Measurements from ENCODE around the gene COL5A1.

DNA sequence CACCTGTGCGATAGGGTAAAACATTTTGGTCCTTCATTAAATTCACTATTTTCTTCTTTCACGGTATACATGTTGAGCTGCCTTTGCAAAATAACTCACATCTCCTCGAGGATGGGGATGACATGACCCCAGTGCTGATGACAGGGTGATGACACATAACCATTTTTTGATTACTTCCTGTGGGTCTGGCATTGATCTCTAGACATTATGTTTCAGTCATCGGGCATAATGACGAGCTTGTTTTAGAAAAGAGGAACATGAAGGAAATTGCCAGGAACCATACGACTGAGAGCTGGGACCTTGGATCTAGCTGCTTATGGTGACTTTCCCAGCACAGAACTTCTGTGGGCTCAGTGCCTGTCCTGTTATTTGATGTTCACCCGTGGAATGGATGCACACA lies 25.2 kb downstream of the COL5A1 start:
- TF ChIP-seq, protein P1, sequence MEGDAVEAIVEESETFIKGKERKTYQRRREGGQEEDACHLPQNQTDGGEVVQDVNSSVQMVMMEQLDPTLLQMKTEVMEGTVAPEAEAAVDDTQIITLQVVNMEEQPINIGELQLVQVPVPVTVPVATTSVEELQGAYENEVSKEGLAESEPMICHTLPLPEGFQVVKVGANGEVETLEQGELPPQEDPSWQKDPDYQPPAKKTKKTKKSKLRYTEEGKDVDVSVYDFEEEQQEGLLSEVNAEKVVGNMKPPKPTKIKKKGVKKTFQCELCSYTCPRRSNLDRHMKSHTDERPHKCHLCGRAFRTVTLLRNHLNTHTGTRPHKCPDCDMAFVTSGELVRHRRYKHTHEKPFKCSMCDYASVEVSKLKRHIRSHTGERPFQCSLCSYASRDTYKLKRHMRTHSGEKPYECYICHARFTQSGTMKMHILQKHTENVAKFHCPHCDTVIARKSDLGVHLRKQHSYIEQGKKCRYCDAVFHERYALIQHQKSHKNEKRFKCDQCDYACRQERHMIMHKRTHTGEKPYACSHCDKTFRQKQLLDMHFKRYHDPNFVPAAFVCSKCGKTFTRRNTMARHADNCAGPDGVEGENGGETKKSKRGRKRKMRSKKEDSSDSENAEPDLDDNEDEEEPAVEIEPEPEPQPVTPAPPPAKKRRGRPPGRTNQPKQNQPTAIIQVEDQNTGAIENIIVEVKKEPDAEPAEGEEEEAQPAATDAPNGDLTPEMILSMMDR (IDR thresholded peaks at IDR 0.05; ENCODE audit: low read depth, low read length), result no peak
- no peak for TF ChIP-seq EZH2phosphoT487 (IDR thresholded peaks at IDR 0.05; ENCODE audit: low read depth)
